Effector memory CD4-positive, alpha-beta T cell (primary cell): ENCODE results near the gene ADAMTS10.

Experiments
- DNase-seq, 3 donors: peaks; one replicate each; pipeline ENCODE4 v3.0.0-alpha.2; 2020
- H3K27ac ChIP-seq: 2 replicates; pipeline ENCODE4 v1.7.0; 2013; ENCODE audit warnings: mild to moderate bottlenecking, low read length, moderate library complexity; ENCODE audit not compliant: insufficient read depth, poor library complexity, severe bottlenecking
- H3K27me3 ChIP-seq: replicated peaks from 2 replicates; pipeline ENCODE4 v1.7.0; 2013; ENCODE audit warnings: mild to moderate bottlenecking, low read length; ENCODE audit not compliant: insufficient read depth, control insufficient read depth, poor library complexity, severe bottlenecking
- H3K36me3 ChIP-seq: 2 replicates; pipeline ENCODE4 v1.7.0; 2013; ENCODE audit warnings: mild to moderate bottlenecking, low read length, moderate library complexity; ENCODE audit not compliant: control insufficient read depth, insufficient read depth
- H3K4me1 ChIP-seq: 2 replicates; pipeline ENCODE4 v1.7.0; 2013; ENCODE audit warnings: low read length, mild to moderate bottlenecking; ENCODE audit not compliant: control insufficient read depth, insufficient read depth, poor library complexity, severe bottlenecking
- H3K4me3 ChIP-seq: 2 replicates; pipeline ENCODE4 v1.7.0; 2013; ENCODE audit warnings: low read length, low read depth, mild to moderate bottlenecking; ENCODE audit not compliant: insufficient read depth, poor library complexity, severe bottlenecking
- H3K9me3 ChIP-seq: 2 replicates; pipeline ENCODE4 v1.7.0; 2013; ENCODE audit warnings: mild to moderate bottlenecking, low read length, moderate library complexity; ENCODE audit not compliant: control insufficient read depth

ADAMTS10 gene

DNA sequence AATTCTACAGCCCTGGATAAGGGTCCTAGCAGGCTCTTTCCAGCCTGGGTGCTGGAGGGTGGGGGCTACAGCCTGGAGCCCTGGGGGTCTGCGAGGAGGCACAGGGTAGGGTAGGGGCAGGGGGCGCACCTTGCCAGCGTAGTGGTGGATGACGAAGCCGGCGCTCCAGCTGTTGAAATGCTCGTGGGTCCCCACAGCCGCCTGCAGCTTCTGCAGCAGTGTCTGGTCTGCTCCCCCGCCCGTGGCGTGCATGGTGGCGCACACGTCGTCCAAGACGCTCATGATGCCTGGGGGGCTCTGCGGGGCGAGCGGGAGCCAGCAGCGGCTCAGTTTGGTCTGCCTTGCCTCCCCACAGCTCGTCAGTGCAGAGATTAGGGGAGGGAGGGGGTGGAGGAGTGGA lies 66.3 kb downstream of the ADAMTS10 start:
- no peaks in the 10 kb centered on the region for H3K4me1 ChIP-seq
- no peak overlapping the region for H3K27ac ChIP-seq
- no peaks in the 10 kb centered on the region for H3K9me3 ChIP-seq
- H3K4me3 ChIP-seq = no peak overlapping the region
- no peaks in the 10 kb centered on the region for H3K27me3 ChIP-seq
- no peak for DNase-seq
- H3K36me3 ChIP-seq = peaks cover 43% of the 10 kb centered on the region

DNA sequence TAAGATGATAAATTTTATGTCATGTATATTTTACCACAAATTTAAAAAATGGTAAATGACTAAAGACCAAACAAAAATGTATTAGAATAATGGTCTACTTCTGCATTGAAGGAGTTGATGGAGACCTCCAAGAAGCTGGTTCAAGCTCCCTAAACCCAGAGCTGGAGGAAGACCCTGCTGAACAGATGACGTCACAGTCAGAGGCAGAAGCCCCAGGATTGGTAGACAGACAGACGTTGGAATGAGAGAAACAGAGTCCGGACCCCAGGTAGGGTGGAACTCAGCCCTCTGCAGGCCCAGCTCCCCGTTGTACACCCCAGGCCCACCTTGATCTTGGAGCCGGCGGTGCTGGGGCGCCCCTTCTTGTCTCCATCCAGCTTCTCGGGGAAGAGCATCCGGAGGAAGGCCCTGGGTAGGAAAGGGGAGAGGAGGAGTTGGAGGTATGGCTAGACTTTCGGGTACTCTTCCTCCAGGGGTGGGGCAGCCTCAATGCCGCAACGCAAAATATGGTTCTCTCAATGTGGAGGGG lies 70.8 kb downstream of the ADAMTS10 start:
- no peaks in the 10 kb centered on the region for H3K27me3 ChIP-seq
- no peak overlapping the region for H3K27ac ChIP-seq
- H3K4me1 ChIP-seq = no peaks in the 10 kb centered on the region
- H3K36me3 ChIP-seq = peaks cover 51% of the 10 kb centered on the region
- DNase-seq = no peak
- H3K9me3 ChIP-seq = no peaks in the 10 kb centered on the region
- no peak overlapping the region for H3K4me3 ChIP-seq

DNA sequence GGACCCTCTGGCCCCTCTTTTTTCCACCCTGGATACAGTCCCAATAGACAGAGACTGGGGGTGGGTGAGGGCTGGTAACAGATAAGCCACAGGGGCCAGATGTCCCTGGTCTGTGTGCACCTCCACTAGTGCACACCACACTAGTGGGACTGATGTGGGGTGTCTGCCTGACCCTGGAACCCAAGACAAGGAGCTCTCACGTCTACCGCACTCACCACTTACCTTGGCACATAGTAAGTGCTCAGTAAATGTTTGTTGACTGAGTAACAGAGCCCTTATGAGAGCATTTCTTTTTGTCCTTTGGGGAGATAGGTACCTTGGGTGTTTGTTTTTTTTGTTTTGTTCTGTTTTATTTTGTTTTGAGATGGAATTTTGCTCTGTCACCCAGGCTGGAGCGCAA lies 73.4 kb downstream of the ADAMTS10 start:
- Histone ChIP-seq H3K27me3 (no peaks in the 10 kb centered on the region), H3K4me1 (no peaks in the 10 kb centered on the region), H3K36me3 (peaks cover 37% of the 10 kb centered on the region), H3K27ac (no peak overlapping the region), H3K4me3 (no peak overlapping the region), H3K9me3 (no peaks in the 10 kb centered on the region)
- no peak for DNase-seq

DNA sequence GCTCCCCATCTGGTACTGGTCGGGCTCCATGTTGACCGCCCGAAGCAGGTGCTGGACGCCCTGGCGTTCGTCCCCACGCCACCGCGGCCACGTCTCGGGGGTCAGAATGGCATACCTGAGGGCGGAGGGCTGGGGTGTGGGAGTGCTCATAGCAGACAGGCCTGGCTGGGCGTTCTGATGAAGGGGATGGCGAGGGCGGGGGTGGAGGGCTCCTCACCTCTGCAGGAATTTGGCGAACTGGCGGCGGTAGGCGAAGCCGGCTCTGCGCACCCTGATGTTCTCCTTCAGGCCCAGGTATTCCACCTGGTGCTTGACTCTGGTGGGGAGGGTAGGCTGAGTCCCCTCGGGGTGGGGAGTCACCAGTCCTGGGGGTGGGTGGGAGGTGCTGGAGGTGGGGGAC lies 74.2 kb downstream of the ADAMTS10 start:
- DNase-seq = no peak
- H3K36me3 ChIP-seq = peaks cover 34% of the 10 kb centered on the region
- no peaks in the 10 kb centered on the region for H3K9me3 ChIP-seq
- no peak overlapping the region for H3K27ac ChIP-seq
- H3K4me1 ChIP-seq = no peaks in the 10 kb centered on the region
- no peaks in the 10 kb centered on the region for H3K27me3 ChIP-seq
- no peak overlapping the region for H3K4me3 ChIP-seq

DNA sequence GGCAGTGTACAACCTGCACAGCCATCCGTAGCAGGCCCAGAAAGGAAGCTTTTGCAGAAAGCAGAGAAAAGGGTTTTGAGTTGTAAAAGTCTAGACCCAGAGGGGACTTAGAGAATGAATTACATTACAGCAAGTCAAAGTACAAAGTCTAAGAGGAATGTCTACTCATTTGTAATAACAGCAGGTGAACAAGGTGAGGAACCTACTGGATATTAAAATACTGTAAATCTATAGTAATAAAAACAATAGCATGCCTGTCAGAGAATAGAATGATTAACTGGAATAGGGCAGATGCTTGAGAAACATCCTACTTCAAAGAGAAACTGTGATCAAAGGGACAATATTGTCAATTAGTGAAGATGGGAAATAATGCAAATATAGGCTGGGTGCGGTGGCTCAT lies 78.3 kb downstream of the ADAMTS10 start:
- H3K27me3 ChIP-seq = no peaks in the 10 kb centered on the region
- no peak for DNase-seq
- no peak overlapping the region for H3K27ac ChIP-seq
- H3K9me3 ChIP-seq = no peaks in the 10 kb centered on the region
- H3K36me3 ChIP-seq = peaks cover 48% of the 10 kb centered on the region
- H3K4me3 ChIP-seq = no peak overlapping the region
- H3K4me1 ChIP-seq = no peaks in the 10 kb centered on the region

DNA sequence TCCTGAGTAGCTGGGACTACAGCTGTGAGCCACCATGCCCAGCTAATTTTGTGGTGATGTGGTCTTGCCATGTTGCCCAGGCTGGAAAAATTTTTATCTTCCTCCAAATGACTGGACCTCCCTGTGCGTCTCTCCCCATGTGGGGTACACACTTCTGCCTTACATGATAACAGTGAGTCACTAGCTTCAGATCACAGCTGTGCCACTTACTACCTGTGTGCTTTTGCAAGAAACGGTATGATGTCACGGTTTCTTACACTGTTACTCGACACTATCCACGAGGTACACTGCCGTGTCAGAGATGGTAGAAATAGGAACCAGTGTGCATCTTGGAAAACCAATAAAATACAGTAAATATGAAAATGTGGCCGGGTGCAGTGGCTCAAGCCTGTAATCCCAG lies 79.0 kb downstream of the ADAMTS10 start:
- Histone ChIP-seq H3K27me3 (no peaks in the 10 kb centered on the region), H3K36me3 (peaks cover 49% of the 10 kb centered on the region), H3K9me3 (no peaks in the 10 kb centered on the region), H3K27ac (no peak overlapping the region), H3K4me3 (no peak overlapping the region), H3K4me1 (no peaks in the 10 kb centered on the region)
- no peak for DNase-seq
